IPS-18a (cell line): ENCODE measurements around the gene TMEM94.

Experiments used
- H3K27ac ChIP-seq: one replicate; pipeline ENCODE4 v1.5.1; 2013; ENCODE audit warnings: low read length
- H3K27me3 ChIP-seq: one replicate; pipeline ENCODE4 v1.6.1; 2013; ENCODE audit warnings: mild to moderate bottlenecking, low read length; ENCODE audit not compliant: control insufficient read depth, insufficient read depth
- H3K36me3 ChIP-seq: one replicate; pipeline ENCODE4 v1.6.1; 2013; ENCODE audit warnings: low read depth, low read length; ENCODE audit not compliant: control insufficient read depth
- H3K4me1 ChIP-seq: one replicate; pipeline ENCODE4 v1.6.1; 2013; ENCODE audit warnings: low read depth, low read length; ENCODE audit not compliant: control insufficient read depth
- H3K4me3 ChIP-seq: one replicate; pipeline ENCODE4 v1.5.1; 2013; ENCODE audit warnings: low read length
- H3K9ac ChIP-seq: one replicate; pipeline ENCODE4 v1.6.1; 2013; ENCODE audit warnings: mild to moderate bottlenecking, low read length, moderate library complexity
- H3K9me3 ChIP-seq: one replicate; pipeline ENCODE4 v1.6.1; 2013; ENCODE audit warnings: low read depth, low read length; ENCODE audit not compliant: control insufficient read depth

Gene TMEM94

GRCh38 chr17:75526555-75527270, 70.3 kb downstream of the TMEM94 start:
- peaks cover 6% of the 10 kb centered on the region for H3K4me1 ChIP-seq
- peaks cover 12% of the 10 kb centered on the region for H3K27me3 ChIP-seq
- H3K27ac ChIP-seq: no peak overlapping the region
- H3K36me3 ChIP-seq: peaks cover 11% of the 10 kb centered on the region
- no peaks in the 10 kb centered on the region for H3K9me3 ChIP-seq
- peak overlapping the region; percentile 78 for H3K4me3 ChIP-seq
- peak overlapping the region; percentile 32 for H3K9ac ChIP-seq

GRCh38 chr17:75530837-75531720, 74.6 kb downstream of the TMEM94 start:
- Histone ChIP-seq H3K27ac (no peak overlapping the region), H3K36me3 (no peaks in the 10 kb centered on the region), H3K9ac (no peak overlapping the region), H3K27me3 (peaks cover 12% of the 10 kb centered on the region), H3K4me3 (no peak overlapping the region), H3K4me1 (no peaks in the 10 kb centered on the region), H3K9me3 (no peaks in the 10 kb centered on the region)

GRCh38 chr17:75531721-75532072, 75.3 kb downstream of the TMEM94 start:
- Histone ChIP-seq H3K4me3 (no peak overlapping the region), H3K27ac (no peak overlapping the region), H3K4me1 (no peaks in the 10 kb centered on the region), H3K9me3 (no peaks in the 10 kb centered on the region), H3K36me3 (no peaks in the 10 kb centered on the region), H3K9ac (no peak overlapping the region), H3K27me3 (peaks cover 6% of the 10 kb centered on the region)

DNA sequence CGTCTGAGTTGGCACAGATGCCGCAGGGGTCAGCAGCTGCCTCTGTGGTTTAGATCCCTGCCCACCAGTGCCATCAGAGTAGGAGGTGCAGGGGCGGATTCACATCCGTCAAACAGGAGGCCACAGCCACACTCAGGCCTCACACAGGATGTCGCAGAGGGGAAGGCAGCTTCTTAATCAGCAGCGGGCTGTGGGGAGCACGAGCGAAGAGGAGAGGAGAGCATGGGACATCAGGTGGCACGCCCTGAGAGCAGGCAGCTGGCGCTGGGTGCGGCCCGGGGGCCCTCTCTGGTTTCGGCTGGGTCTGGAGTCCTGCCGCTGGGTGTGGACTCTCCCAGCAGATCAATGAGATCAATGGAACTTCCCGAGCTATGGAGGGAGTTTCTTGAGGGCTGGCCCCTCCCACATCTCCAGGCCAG, 78.7 kb downstream of the TMEM94 start:
- no peak overlapping the region for H3K9ac ChIP-seq
- no peak overlapping the region for H3K4me3 ChIP-seq

GRCh38 chr17:75535871-75536270, 79.4 kb downstream of the TMEM94 start:
- no peak overlapping the region for H3K4me3 ChIP-seq
- no peak overlapping the region for H3K9ac ChIP-seq
- H3K27ac ChIP-seq: no peak overlapping the region
- no peaks in the 10 kb centered on the region for H3K27me3 ChIP-seq
- no peaks in the 10 kb centered on the region for H3K4me1 ChIP-seq
- H3K36me3 ChIP-seq: no peaks in the 10 kb centered on the region
- H3K9me3 ChIP-seq: no peaks in the 10 kb centered on the region

More for the DNA sequence above, 78.7 kb downstream of the TMEM94 start:
- H3K9me3 ChIP-seq: no peaks in the 10 kb centered on the region
- no peaks in the 10 kb centered on the region for H3K36me3 ChIP-seq
- no peaks in the 10 kb centered on the region for H3K4me1 ChIP-seq
- no peak overlapping the region for H3K27ac ChIP-seq
- no peaks in the 10 kb centered on the region for H3K27me3 ChIP-seq

DNA sequence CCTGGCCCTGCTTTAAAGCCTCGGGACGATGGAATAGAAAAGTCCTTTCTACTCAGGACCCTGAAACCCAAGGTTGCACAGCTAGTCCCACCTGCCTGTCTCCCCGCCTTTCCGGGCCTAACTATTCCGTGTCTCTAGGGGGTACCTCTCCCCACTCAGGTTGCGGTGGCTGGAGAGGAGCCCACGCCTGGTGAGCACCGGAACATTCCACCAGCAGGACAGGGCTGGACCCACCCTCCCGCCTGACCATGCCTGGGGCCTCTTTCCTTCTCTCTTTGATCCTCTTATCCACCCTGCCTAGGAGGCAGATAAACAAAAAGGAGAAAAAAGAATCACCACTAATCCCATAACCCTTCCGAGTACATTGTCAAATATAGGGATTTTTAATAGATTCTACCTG, 79.9 kb downstream of the TMEM94 start:
- Histone ChIP-seq H3K36me3 (no peaks in the 10 kb centered on the region), H3K4me1 (no peaks in the 10 kb centered on the region), H3K27ac (no peak overlapping the region), H3K9me3 (no peaks in the 10 kb centered on the region), H3K9ac (no peak overlapping the region), H3K4me3 (no peak overlapping the region), H3K27me3 (no peaks in the 10 kb centered on the region)

- Histone ChIP-seq H3K4me1 (no peaks in the 10 kb centered on the region), H3K9me3 (no peaks in the 10 kb centered on the region), H3K36me3 (no peaks in the 10 kb centered on the region), H3K27me3 (no peaks in the 10 kb centered on the region), H3K4me3 (no peak overlapping the region), H3K9ac (no peak overlapping the region), H3K27ac (no peak overlapping the region)
Measured at GRCh38 chr17:75539967-75540729, 83.7 kb downstream of the TMEM94 start.

GRCh38 chr17:75540923-75541503, 84.6 kb downstream of the TMEM94 start:
- Histone ChIP-seq H3K9me3 (no peaks in the 10 kb centered on the region), H3K27me3 (no peaks in the 10 kb centered on the region), H3K4me1 (no peaks in the 10 kb centered on the region), H3K9ac (no peak overlapping the region), H3K4me3 (no peak overlapping the region), H3K27ac (no peak overlapping the region), H3K36me3 (no peaks in the 10 kb centered on the region)

DNA sequence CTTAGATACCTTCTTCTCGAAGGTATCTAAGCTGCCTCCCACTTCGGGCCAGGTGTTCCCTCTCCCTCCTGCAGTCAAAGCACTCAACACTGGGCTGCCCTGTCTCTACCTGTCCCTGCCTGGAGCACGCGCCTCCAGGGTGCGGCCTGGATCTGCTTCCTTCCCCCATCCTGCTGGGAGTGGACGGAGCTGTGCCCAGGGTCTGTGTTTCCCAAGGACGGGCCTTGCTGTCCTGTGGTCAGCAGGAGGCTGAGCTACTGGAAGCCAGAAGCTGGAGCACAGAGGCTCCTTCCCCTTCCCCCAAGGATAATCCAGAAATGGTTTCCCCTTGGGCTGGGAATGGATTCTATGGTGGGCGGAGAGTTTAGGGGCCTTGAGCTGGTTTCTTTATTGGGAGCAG, 85.8 kb downstream of the TMEM94 start:
- Histone ChIP-seq H3K9ac (no peak overlapping the region), H3K36me3 (no peaks in the 10 kb centered on the region), H3K4me1 (no peaks in the 10 kb centered on the region), H3K9me3 (no peaks in the 10 kb centered on the region), H3K27ac (no peak overlapping the region), H3K4me3 (no peak overlapping the region), H3K27me3 (no peaks in the 10 kb centered on the region)

- Histone ChIP-seq H3K9me3 (no peaks in the 10 kb centered on the region), H3K9ac (no peak overlapping the region), H3K36me3 (no peaks in the 10 kb centered on the region), H3K27ac (no peak overlapping the region), H3K4me1 (no peaks in the 10 kb centered on the region), H3K27me3 (no peaks in the 10 kb centered on the region), H3K4me3 (no peak overlapping the region)
Measured at GRCh38 chr17:75542728-75543336, 86.4 kb downstream of the TMEM94 start.

GRCh38 chr17:75544250-75544649, 87.8 kb downstream of the TMEM94 start:
- Histone ChIP-seq H3K9ac (no peak overlapping the region), H3K27ac (no peak overlapping the region), H3K4me1 (no peaks in the 10 kb centered on the region), H3K4me3 (no peak overlapping the region), H3K27me3 (no peaks in the 10 kb centered on the region), H3K9me3 (no peaks in the 10 kb centered on the region), H3K36me3 (no peaks in the 10 kb centered on the region)
